DOHH2 (cell line): ENCODE data around the gene HLTF.

Experiments used
- H3F3A ChIP-seq: fragments of 200-600 bp; sonication (generic), shearing (Covaris generic); 2 replicates; pipeline ENCODE4 v1.6.0; 2016; ENCODE audit warnings: antibody characterized with exemption, mild to moderate bottlenecking; ENCODE audit not compliant: control insufficient read depth, insufficient read depth
- H3K27ac ChIP-seq: fragments of 200-600 bp; sonication (generic); 2 replicates; pipeline ENCODE4 v1.5.1; 2014; ENCODE audit warnings: low read depth, mild to moderate bottlenecking, low read length, moderate library complexity
- H3K27me3 ChIP-seq: fragments of 200-600 bp; sonication (generic); 2 replicates; pipeline ENCODE4 v1.6.1; 2014; ENCODE audit warnings: mild to moderate bottlenecking, low read length, mixed read lengths; ENCODE audit not compliant: control insufficient read depth
- H3K36me3 ChIP-seq: fragments of 200-600 bp; sonication (generic); 2 replicates; pipeline ENCODE4 v1.6.1; 2014; ENCODE audit warnings: mild to moderate bottlenecking, low read length, moderate library complexity, mixed read lengths; ENCODE audit not compliant: control insufficient read depth
- H3K4me1 ChIP-seq: fragments of 200-600 bp; sonication (generic); 2 replicates; pipeline ENCODE4 v1.6.1; 2014; ENCODE audit warnings: mild to moderate bottlenecking, low read length, mixed read lengths; ENCODE audit not compliant: control insufficient read depth
- H3K4me2 ChIP-seq: fragments of 200-600 bp; sonication (generic); 2 replicates; pipeline ENCODE4 v1.6.0; 2014; ENCODE audit warnings: mild to moderate bottlenecking, low read length, moderate library complexity
- H3K4me3 ChIP-seq: fragments of 200-600 bp; sonication (generic); 2 replicates; pipeline ENCODE4 v1.5.1; 2014; ENCODE audit warnings: mild to moderate bottlenecking, low read length, mixed read lengths
- H3K79me2 ChIP-seq: fragments of 200-600 bp; sonication (generic); 2 replicates; pipeline ENCODE4 v1.6.1; 2014; ENCODE audit warnings: mild to moderate bottlenecking, low read length, mixed read lengths; ENCODE audit not compliant: control insufficient read depth
- H3K9me2 ChIP-seq: fragments of 200-600 bp; sonication (generic); replicated peaks from 2 replicates; pipeline ENCODE4 v1.6.1; 2014; ENCODE audit warnings: mild to moderate bottlenecking, low read length, mixed read lengths; ENCODE audit not compliant: control insufficient read depth
- H3K9me3 ChIP-seq: fragments of 200-600 bp; sonication (generic); 2 replicates; pipeline ENCODE4 v1.6.1; 2014; ENCODE audit warnings: antibody characterized with exemption, low read length, mixed read lengths; ENCODE audit not compliant: control insufficient read depth, insufficient read depth
- H4K20me1 ChIP-seq: fragments of 200-600 bp; sonication (generic); 2 replicates; pipeline ENCODE4 v1.6.0; 2014; ENCODE audit warnings: low read depth, mild to moderate bottlenecking, antibody characterized with exemption, low read length, moderate library complexity; ENCODE audit not compliant: control insufficient read depth, insufficient read depth
- EZH2phosphoT487 ChIP-seq: fragments of 200-600 bp; sonication (generic); IDR thresholded peaks from 2 replicates; pipeline ENCODE4 v1.6.1; 2017; ENCODE audit warnings: borderline replicate concordance, mild to moderate bottlenecking, antibody characterized with exemption, low read length, moderate library complexity, mixed read lengths
- TF ChIP-seq, protein P1 (sequence below): fragments of 200-600 bp; sonication (generic); IDR thresholded peaks from one replicate; pipeline ENCODE4 v1.5.1; 2014; ENCODE audit warnings: antibody characterized with exemption, mild to moderate bottlenecking, low read depth, low read length; ENCODE audit not compliant: poor library complexity, severe bottlenecking

Gene HLTF

DNA sequence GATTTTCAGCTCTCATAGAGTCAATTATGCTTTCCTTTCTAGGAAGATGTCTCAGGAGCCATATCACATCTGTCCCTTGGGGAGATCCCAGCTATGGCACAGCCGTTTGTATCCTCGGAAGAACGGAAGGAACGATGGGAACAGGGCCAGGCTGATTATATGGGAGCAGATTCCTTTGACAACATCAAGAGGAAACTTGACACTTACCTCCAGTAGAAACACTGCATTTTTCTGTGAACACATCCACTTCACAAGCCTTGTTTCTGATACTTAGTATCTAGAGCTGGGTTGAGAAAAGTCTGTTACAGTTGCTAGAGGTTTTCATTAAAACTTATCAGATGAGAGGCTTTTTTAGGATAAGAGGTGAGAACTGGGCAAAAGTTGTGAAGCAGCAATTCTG is 59.6 kb downstream of the HLTF start:
- H3K79me2 ChIP-seq, result no peaks in the 10 kb centered on the region
- no peaks in the 10 kb centered on the region for H3K9me2 ChIP-seq
- H3K9me3 ChIP-seq, result peaks cover 3% of the 10 kb centered on the region; the same call in 1 of the 2 replicates
- no peak for TF ChIP-seq EZH2phosphoT487
- TF ChIP-seq, protein P1, sequence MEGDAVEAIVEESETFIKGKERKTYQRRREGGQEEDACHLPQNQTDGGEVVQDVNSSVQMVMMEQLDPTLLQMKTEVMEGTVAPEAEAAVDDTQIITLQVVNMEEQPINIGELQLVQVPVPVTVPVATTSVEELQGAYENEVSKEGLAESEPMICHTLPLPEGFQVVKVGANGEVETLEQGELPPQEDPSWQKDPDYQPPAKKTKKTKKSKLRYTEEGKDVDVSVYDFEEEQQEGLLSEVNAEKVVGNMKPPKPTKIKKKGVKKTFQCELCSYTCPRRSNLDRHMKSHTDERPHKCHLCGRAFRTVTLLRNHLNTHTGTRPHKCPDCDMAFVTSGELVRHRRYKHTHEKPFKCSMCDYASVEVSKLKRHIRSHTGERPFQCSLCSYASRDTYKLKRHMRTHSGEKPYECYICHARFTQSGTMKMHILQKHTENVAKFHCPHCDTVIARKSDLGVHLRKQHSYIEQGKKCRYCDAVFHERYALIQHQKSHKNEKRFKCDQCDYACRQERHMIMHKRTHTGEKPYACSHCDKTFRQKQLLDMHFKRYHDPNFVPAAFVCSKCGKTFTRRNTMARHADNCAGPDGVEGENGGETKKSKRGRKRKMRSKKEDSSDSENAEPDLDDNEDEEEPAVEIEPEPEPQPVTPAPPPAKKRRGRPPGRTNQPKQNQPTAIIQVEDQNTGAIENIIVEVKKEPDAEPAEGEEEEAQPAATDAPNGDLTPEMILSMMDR, result no peak
- H3K27ac ChIP-seq, result no peak overlapping the region
- no peaks in the 10 kb centered on the region for H3K4me1 ChIP-seq
- no peak overlapping the region for H3K4me3 ChIP-seq
- no peak overlapping the region for H3K4me2 ChIP-seq
- H3K36me3 ChIP-seq, result peaks cover 78% of the 10 kb centered on the region
- no peaks in the 10 kb centered on the region for H4K20me1 ChIP-seq
- no peaks in the 10 kb centered on the region for H3F3A ChIP-seq
- H3K27me3 ChIP-seq, result no peaks in the 10 kb centered on the region

DNA sequence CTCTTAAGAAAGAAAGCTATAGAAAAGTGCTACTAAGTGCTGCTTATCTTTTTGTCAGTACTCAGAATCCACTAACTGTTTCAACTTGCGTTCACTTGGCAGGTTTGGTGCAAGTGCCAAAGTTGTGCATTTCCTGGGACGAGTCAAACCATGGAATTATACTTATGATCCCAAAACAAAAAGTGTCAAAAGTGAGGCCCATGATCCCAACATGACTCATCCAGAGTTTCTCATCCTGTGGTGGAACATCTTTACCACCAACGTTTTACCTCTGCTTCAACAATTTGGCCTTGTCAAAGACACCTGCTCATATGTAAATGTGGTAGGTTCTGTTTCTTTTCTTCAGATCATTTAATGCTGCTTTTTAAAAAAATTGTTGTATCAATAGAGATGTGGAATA is 62.4 kb downstream of the HLTF start:
- H3K4me2 ChIP-seq, result no peak overlapping the region
- H3K27ac ChIP-seq, result no peak overlapping the region
- peaks cover 73% of the 10 kb centered on the region for H3K36me3 ChIP-seq
- H3K9me2 ChIP-seq, result no peaks in the 10 kb centered on the region
- H3F3A ChIP-seq, result no peaks in the 10 kb centered on the region
- TF ChIP-seq EZH2phosphoT487, result no peak
- TF ChIP-seq, protein P1, result no peak
- no peak overlapping the region for H3K4me3 ChIP-seq
- H3K79me2 ChIP-seq, result no peaks in the 10 kb centered on the region
- H4K20me1 ChIP-seq, result no peaks in the 10 kb centered on the region
- no peaks in the 10 kb centered on the region for H3K4me1 ChIP-seq
- no peaks in the 10 kb centered on the region for H3K27me3 ChIP-seq
- peaks cover 3% of the 10 kb centered on the region; the same call in 1 of the 2 replicates for H3K9me3 ChIP-seq

DNA sequence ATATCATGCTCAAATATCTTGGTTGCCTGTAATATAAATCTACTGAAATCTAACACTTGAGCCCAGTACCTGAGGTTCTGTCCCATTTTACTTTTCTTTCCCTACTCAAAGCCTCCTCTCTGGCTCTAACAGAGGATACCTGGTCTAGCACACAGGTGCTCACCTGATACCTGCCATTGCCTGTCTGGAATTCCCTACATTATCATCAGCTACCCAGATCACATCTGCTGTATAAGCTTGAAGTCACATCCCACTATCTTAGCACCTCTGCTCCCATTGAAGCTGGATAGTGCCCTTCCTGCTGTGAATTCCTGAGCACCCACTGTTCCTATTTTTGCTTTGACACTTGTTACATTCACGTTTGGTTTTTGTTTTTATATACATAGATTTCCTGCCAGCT is 64.5 kb downstream of the HLTF start:
- Histone ChIP-seq H4K20me1 (no peaks in the 10 kb centered on the region), H3K4me2 (no peak overlapping the region), H3K9me3 (peaks cover 3% of the 10 kb centered on the region; the same call in 1 of the 2 replicates), H3K4me1 (no peaks in the 10 kb centered on the region), H3K9me2 (no peaks in the 10 kb centered on the region), H3F3A (no peaks in the 10 kb centered on the region), H3K27me3 (no peaks in the 10 kb centered on the region), H3K4me3 (no peak overlapping the region), H3K36me3 (peaks cover 62% of the 10 kb centered on the region), H3K79me2 (no peaks in the 10 kb centered on the region), H3K27ac (no peak overlapping the region)
- TF ChIP-seq EZH2phosphoT487, result no peak
- TF ChIP-seq, protein P1, result no peak
